Measurements from ENCODE around the gene SMIM12.

DNA sequence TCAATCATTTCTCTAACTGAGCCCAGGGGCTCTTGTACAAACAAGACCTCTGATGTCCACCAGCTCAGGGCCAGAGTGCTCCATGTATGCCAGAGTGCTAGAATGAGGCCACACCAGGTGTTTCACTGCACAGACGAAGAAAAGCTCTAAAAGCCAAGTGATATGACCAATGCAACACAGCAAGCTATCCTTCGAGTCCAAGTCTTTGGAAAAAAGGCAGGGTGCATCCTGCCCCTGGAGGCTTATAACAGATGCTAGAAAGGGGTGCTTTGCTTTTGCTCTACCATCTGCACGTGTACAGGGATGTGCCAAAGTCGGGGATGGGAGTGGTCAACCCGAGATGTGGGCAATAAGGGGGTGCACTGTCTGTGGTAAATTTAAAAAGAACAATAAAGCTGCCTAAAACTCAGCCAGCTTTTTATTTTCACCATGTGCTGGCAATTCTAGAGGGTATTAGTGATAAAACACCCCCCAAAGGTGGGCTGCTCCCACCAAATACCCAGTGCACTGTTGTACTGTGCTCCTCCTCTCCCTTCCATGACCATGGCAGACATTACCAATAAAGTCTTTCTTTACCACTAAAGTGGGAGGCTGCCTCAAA is 32.1 kb downstream of the SMIM12 start:
- TF ChIP-seq, protein P1, sequence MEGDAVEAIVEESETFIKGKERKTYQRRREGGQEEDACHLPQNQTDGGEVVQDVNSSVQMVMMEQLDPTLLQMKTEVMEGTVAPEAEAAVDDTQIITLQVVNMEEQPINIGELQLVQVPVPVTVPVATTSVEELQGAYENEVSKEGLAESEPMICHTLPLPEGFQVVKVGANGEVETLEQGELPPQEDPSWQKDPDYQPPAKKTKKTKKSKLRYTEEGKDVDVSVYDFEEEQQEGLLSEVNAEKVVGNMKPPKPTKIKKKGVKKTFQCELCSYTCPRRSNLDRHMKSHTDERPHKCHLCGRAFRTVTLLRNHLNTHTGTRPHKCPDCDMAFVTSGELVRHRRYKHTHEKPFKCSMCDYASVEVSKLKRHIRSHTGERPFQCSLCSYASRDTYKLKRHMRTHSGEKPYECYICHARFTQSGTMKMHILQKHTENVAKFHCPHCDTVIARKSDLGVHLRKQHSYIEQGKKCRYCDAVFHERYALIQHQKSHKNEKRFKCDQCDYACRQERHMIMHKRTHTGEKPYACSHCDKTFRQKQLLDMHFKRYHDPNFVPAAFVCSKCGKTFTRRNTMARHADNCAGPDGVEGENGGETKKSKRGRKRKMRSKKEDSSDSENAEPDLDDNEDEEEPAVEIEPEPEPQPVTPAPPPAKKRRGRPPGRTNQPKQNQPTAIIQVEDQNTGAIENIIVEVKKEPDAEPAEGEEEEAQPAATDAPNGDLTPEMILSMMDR (IDR thresholded peaks at IDR 0.05): no peak
- TF ChIP-seq EP300 (IDR thresholded peaks at IDR 0.05): no peak
- TF ChIP-seq POLR2AphosphoS5 (IDR thresholded peaks at IDR 0.05): no peak
- no peak for TF ChIP-seq POLR2A (IDR thresholded peaks at IDR 0.05)
